Stimulated activated naive CD8-positive, alpha-beta T cell treated with anti-CD3 and anti-CD28 coated beads, Interleukin-15, amount 100 ng/mL, for 72 hours (primary cell): ENCODE data around the gene CAPN14.

ENCODE experiments used
- ATAC-seq: fragments of 150-1000 bp; cut with Tn5 transposase; 2 replicates; pipeline ENCODE4 v1.10.0; 2021; ENCODE audit warnings: mild to moderate bottlenecking, moderate library complexity
- DNase-seq, 2 donors: peaks; one replicate each; pipeline ENCODE4 v3.0.0; 2021 to 2022
- H3K27ac Mint-ChIP-seq, 2 donors: one replicate each; pipeline ENCODE4 v1.8.0; 2022; ENCODE audit warnings: mild to moderate bottlenecking in 2 of 2, mixed read lengths in 2 of 2, moderate library complexity in 2 of 2
- H3K27me3 Mint-ChIP-seq: one replicate; pipeline ENCODE4 v1.8.0; 2022; ENCODE audit warnings: mixed read lengths
- H3K4me1 Mint-ChIP-seq: one replicate; pipeline ENCODE4 v1.8.0; 2022; ENCODE audit warnings: mild to moderate bottlenecking, mixed read lengths
- H3K4me3 Mint-ChIP-seq, 2 donors: one replicate each; pipeline ENCODE4 v1.8.0; 2022; ENCODE audit warnings: mild to moderate bottlenecking in 2 of 2, mixed read lengths in 2 of 2, moderate library complexity in 1 of 2
- H3K9me3 Mint-ChIP-seq, 2 donors: one replicate each; pipeline ENCODE4 v1.8.0; 2022; ENCODE audit warnings: mixed read lengths in 2 of 2

CAPN14 gene

GRCh38 chr2:31163011-31163539 is 54.2 kb downstream of the CAPN14 start:
- no peak overlapping the region for H3K27ac Mint-ChIP-seq
- H3K27me3 Mint-ChIP-seq, result no peaks in the 10 kb centered on the region
- no peak overlapping the region for H3K4me3 Mint-ChIP-seq
- no peaks in the 10 kb centered on the region for H3K9me3 Mint-ChIP-seq
- peaks cover 6% of the 10 kb centered on the region for H3K4me1 Mint-ChIP-seq
- DNase-seq (no peak), ATAC-seq (no peak)

- Mint-ChIP-seq H3K4me1 (peaks cover 6% of the 10 kb centered on the region), H3K27me3 (no peaks in the 10 kb centered on the region), H3K27ac (no peak overlapping the region), H3K4me3 (no peak overlapping the region), H3K9me3 (no peaks in the 10 kb centered on the region)
- DNase-seq, result no peak
- no peak for ATAC-seq
These were observed 55.7 kb downstream of the CAPN14 start for GRCh38 chr2:31161637-31162036.

- Mint-ChIP-seq H3K27ac (no peak overlapping the region), H3K4me1 (no peaks in the 10 kb centered on the region), H3K4me3 (no peak overlapping the region), H3K27me3 (peaks cover 13% of the 10 kb centered on the region), H3K9me3 (peaks cover 0 to 5% of the 10 kb centered on the region in 2 donors)
- no peak for DNase-seq
- ATAC-seq, result no peak
These were observed 65.8 kb downstream of the CAPN14 start for GRCh38 chr2:31151501-31151900.

- H3K27ac Mint-ChIP-seq, result no peak overlapping the region
- peaks cover 0 to 5% of the 10 kb centered on the region in 2 donors for H3K9me3 Mint-ChIP-seq
- no peak for DNase-seq
- no peak overlapping the region for H3K4me3 Mint-ChIP-seq
- no peaks in the 10 kb centered on the region for H3K4me1 Mint-ChIP-seq
- ATAC-seq, result no peak
- H3K27me3 Mint-ChIP-seq, result peaks cover 16% of the 10 kb centered on the region
These were observed 67.1 kb downstream of the CAPN14 start for GRCh38 chr2:31150120-31150670.

GRCh38 chr2:31148514-31148913 is 68.8 kb downstream of the CAPN14 start:
- no peaks in the 10 kb centered on the region for H3K4me1 Mint-ChIP-seq
- no peaks in the 10 kb centered on the region for H3K9me3 Mint-ChIP-seq
- DNase-seq (no peak), ATAC-seq (no peak)
- no peak overlapping the region for H3K4me3 Mint-ChIP-seq
- no peak overlapping the region for H3K27ac Mint-ChIP-seq
- peaks cover 16% of the 10 kb centered on the region for H3K27me3 Mint-ChIP-seq

GRCh38 chr2:31147645-31148044 is 69.7 kb downstream of the CAPN14 start:
- Mint-ChIP-seq H3K27me3 (peaks cover 16% of the 10 kb centered on the region), H3K9me3 (no peaks in the 10 kb centered on the region), H3K4me3 (no peak overlapping the region), H3K27ac (no peak overlapping the region), H3K4me1 (no peaks in the 10 kb centered on the region)
- DNase-seq, result no peak
- no peak for ATAC-seq

- Mint-ChIP-seq H3K4me3 (no peak overlapping the region), H3K9me3 (no peaks in the 10 kb centered on the region), H3K27me3 (peaks cover 43% of the 10 kb centered on the region), H3K4me1 (peaks cover 8% of the 10 kb centered on the region), H3K27ac (no peak overlapping the region)
- ATAC-seq (no peak), DNase-seq (no peak)
These were observed 75.2 kb downstream of the CAPN14 start for GRCh38 chr2:31142110-31142509.

- DNase-seq (no peak), ATAC-seq (no peak)
- Mint-ChIP-seq H3K9me3 (no peaks in the 10 kb centered on the region), H3K4me1 (peaks cover 13% of the 10 kb centered on the region), H3K27ac (no peak overlapping the region), H3K4me3 (no peak overlapping the region), H3K27me3 (peaks cover 46% of the 10 kb centered on the region)
These were observed 75.8 kb downstream of the CAPN14 start for GRCh38 chr2:31141443-31142085.

- H3K9me3 Mint-ChIP-seq, result no peaks in the 10 kb centered on the region
- ATAC-seq (no peak), DNase-seq (no peak)
- H3K4me1 Mint-ChIP-seq, result peaks cover 14% of the 10 kb centered on the region
- peaks cover 57% of the 10 kb centered on the region for H3K27me3 Mint-ChIP-seq
- no peak overlapping the region for H3K27ac Mint-ChIP-seq
- H3K4me3 Mint-ChIP-seq, result no peak overlapping the region
These were observed 77.2 kb downstream of the CAPN14 start for GRCh38 chr2:31140151-31140550.

GRCh38 chr2:31139671-31140070 is 77.6 kb downstream of the CAPN14 start:
- ATAC-seq (no peak), DNase-seq (no peak)
- Mint-ChIP-seq H3K9me3 (no peaks in the 10 kb centered on the region), H3K27me3 (peaks cover 62% of the 10 kb centered on the region), H3K4me1 (peaks cover 14% of the 10 kb centered on the region), H3K4me3 (no peak overlapping the region), H3K27ac (no peak overlapping the region)

GRCh38 chr2:31138037-31138962 is 79.0 kb downstream of the CAPN14 start, which contains the start of gene GALNT14:
GALNT14 (minus strand) TSS chr2:31138440; CDS start chr2:31138086, 354 bp downstream.
- Mint-ChIP-seq H3K4me1 (peaks cover 14% of the 10 kb centered on the region), H3K9me3 (no peaks in the 10 kb centered on the region), H3K4me3 (peak within 1 kb of the TSS; percentile 78 to 92), H3K27me3 (peaks cover 73% of the 10 kb centered on the region), H3K27ac (peak within 1 kb of the TSS in 1 of 2 donors; percentile 37)
- peak; percentile 63 to 65 for DNase-seq
- peak; percentile 81 for ATAC-seq

GRCh38 chr2:31137211-31138036 is 79.9 kb downstream of the CAPN14 start:
- DNase-seq, result peak in 1 of 2 donors; percentile 11

GRCh38 chr2:31136732-31137131 is 80.6 kb downstream of the CAPN14 start:
- ATAC-seq (peak; percentile 36), DNase-seq (peak; percentile 13 to 15)
- Mint-ChIP-seq H3K27ac (no peak overlapping the region), H3K4me3 (peak overlapping the region; percentile 53 to 64), H3K9me3 (no peaks in the 10 kb centered on the region), H3K27me3 (peaks cover 84% of the 10 kb centered on the region), H3K4me1 (peaks cover 14% of the 10 kb centered on the region)

More at GRCh38 chr2:31137211-31138036, 79.9 kb downstream of the CAPN14 start:
- H3K27ac Mint-ChIP-seq, result peak overlapping the region in 1 of 2 donors; percentile 37
- H3K9me3 Mint-ChIP-seq, result no peaks in the 10 kb centered on the region
- H3K4me3 Mint-ChIP-seq, result peak overlapping the region; percentile 78 to 92
- peaks cover 14% of the 10 kb centered on the region for H3K4me1 Mint-ChIP-seq
- peaks cover 82% of the 10 kb centered on the region for H3K27me3 Mint-ChIP-seq
- peak; percentile 32 for ATAC-seq

- Mint-ChIP-seq H3K27me3 (peaks cover 84% of the 10 kb centered on the region), H3K4me3 (no peak overlapping the region), H3K4me1 (peaks cover 14% of the 10 kb centered on the region), H3K9me3 (no peaks in the 10 kb centered on the region), H3K27ac (no peak overlapping the region)
- no peak for ATAC-seq
- DNase-seq, result no peak
These were observed 81.3 kb downstream of the CAPN14 start for GRCh38 chr2:31136000-31136399.

- H3K4me1 Mint-ChIP-seq, result peaks cover 14% of the 10 kb centered on the region
- no peak overlapping the region for H3K27ac Mint-ChIP-seq
- peaks cover 78% of the 10 kb centered on the region for H3K27me3 Mint-ChIP-seq
- no peak overlapping the region for H3K4me3 Mint-ChIP-seq
- no peak for DNase-seq
- no peak for ATAC-seq
- no peaks in the 10 kb centered on the region for H3K9me3 Mint-ChIP-seq
These were observed 82.8 kb downstream of the CAPN14 start for GRCh38 chr2:31134480-31134879.
